ENCODE results near the gene PROKR1.
"Not testable (repeated sequence)": the region's sequence is repeated elsewhere in the genome, so short reads cannot be mapped to it uniquely, and the experiment has no call there.

The PROKR1 gene

GRCh38 chr2:68659081-68659480 is 15.7 kb downstream of the PROKR1 start:
- no peak for DNase-seq

DNA sequence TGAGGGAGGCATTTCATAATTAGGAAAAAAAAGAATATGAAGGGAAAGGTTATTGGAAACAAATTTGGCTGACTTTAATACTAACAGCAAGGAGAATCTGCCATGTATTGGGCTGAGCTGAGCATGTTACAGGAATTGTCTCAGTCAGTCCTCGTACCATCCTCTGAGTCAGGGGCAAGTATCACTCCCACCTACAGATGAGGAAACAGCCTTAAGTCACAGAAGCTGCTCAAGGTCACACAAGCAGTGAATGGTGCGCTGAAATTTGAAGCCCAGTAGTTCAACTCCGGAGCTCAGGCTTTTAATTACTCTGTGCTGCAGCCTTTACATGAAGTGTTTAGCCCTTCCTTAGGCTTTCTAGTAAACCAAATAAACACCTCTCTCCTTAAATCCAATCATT is 17.3 kb downstream of the PROKR1 start:
- no peak for DNase-seq

GRCh38 chr2:68662466-68662865 is 19.1 kb downstream of the PROKR1 start:
- no peak for DNase-seq

- no peak for DNase-seq
Measured at GRCh38 chr2:68663371-68664156, 20.2 kb downstream of the PROKR1 start.

- no peak for DNase-seq
Measured at GRCh38 chr2:68667371-68667770, 24.0 kb downstream of the PROKR1 start.

- no peak for DNase-seq
Measured at GRCh38 chr2:68669651-68670050, 26.3 kb downstream of the PROKR1 start.

DNA sequence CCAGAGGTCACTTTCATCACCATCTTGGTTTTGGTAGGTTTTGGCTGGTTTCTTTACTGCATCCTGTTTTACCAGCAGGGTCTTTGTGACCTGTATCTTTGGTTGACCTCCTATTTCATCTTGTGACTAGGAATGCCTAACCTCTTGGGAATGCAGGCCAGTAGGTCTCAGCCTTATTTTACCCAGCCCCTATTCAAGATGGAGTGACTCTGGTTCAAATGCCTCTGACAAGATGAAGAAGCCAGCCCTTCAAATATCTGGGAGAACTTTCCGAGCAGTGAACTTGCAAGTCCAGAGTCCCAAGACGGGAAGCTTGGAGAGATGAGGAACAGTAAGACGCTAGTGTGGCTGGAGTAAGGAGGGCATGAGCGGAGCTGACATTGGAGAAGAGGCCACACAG is 28.6 kb downstream of the PROKR1 start:
- DNase-seq, result no peak

GRCh38 chr2:68673631-68674030 is 30.3 kb downstream of the PROKR1 start:
- no peak for DNase-seq

DNA sequence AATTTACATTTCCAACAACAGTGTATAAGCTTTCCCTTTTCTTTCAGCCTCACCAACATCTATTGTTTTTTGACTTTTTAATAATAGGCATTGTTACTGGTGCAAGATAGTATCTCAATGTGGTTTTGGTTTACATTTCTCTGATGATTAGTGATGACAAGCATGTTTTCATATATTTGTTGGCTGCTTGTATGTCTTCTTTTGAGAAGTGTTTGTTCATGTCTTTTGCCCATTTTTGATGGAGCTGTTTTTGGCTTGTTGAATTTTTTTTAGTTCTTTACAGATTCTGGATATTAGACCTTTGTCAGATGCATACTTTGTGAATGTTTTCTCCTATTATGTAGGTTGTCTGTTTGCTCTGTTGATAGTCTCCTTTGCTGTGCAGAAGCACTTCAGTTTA is 32.1 kb downstream of the PROKR1 start:
- DNase-seq, result no peak

GRCh38 chr2:68677837-68678236 is 34.5 kb downstream of the PROKR1 start:
- not testable (repeated sequence) for DNase-seq

DNA sequence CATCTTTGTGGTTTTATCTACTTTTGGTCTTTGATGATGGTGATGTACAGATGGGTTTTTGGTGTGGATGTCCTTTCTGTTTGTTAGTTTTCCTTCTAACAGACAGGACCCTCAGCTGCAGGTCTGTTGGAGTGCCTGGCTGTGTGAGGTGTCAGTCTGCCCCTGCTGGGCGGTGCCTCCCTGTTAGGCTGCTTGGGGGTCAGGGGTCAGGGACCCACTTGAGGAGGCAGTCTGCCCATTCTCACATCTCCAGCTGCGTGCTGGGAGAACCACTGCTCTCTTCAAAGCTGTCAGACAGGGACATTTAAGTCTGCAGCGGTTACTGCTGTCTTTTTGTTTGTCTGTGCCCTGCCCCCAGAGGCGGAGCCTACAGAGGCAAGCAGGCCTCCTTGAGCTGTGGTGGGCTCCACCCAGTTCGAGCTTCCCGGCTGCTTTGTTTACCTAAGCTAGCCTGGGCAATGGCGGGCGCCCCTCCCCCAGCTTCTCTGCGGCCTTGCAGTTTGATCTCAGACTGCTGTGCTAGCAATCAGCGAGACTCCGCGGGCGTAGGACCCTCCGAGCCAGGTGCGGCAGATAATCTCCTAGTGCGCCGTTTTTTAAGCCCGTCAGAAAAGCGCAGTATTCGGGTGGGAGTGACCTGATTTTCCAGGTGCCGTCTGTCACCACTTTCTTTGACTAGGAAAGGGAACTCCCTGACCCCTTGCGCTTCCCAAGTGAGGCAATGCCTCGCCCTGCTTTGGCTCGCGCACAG is 36.0 kb downstream of the PROKR1 start:
- DNase-seq, result not testable (repeated sequence)

- not testable (repeated sequence) for DNase-seq
Measured at GRCh38 chr2:68679917-68680267, 36.5 kb downstream of the PROKR1 start.

GRCh38 chr2:68684197-68684596 is 40.8 kb downstream of the PROKR1 start:
- DNase-seq, result no peak

DNA sequence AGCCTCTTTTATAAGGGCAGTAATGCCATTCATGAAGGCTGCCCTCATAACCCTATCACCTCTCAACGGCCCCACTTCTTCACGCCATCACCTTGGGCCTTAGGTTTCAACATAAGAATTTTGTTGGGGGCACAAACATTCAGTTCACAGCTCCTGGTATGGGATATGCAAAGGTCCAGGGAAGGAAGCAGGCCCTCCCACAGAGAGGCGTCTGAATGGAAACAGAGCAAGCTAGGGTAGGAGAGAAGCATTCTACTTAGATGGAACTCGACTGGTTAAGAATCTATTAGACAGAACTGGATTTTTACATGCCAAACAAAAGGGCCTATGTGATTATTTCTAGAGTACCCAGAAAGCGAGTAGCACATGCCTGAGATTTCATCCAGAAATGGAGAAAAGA is 42.8 kb downstream of the PROKR1 start:
- DNase-seq, result no peak

GRCh38 chr2:68687018-68687417 is 43.6 kb downstream of the PROKR1 start:
- DNase-seq, result no peak

DNA sequence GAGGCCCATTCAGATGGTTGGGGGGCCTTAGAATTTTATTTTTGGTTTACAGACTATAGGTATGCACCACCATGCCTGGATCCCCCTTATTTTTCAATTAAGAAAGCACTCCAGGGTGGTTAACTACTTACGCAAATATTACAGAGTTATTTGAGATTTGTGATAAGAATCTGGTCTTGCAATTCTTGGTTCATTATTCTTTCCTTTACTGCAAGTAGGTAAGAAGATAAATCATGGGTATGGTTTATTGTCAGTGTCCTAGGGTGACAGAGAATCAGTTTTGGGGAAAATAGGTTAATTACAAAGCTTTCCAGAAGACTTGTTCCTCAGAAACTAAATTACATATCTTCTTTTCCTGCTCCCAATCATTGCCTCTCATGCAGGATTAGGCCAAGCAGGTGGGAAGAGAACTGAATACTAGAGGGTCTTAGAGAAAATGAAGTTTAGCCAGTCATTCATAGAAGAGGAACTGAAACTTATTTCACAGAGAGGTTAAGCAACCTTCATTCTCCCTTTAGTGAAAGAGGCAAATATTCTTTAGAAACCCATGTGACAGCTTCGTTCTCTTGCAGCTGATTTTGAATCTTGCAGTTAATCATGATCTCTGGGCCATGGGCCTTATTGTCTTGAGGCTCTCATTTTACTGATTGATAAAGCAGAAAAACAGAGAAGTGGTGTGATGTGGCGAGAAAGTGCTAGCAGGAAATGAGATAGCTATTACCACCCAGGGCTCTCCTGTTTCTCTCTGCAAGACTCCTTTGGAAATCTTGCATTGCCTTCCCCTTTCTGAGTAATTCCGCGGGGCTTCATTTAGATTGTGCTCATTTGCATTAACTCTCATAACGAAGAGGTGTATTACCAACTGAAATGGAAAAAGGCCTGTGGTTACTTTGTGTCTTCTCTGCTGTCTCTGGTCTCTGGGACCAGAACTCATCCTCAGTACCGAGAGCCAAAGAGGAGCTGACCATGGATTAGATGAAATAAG is 46.5 kb downstream of the PROKR1 start:
- no peak for DNase-seq

DNA sequence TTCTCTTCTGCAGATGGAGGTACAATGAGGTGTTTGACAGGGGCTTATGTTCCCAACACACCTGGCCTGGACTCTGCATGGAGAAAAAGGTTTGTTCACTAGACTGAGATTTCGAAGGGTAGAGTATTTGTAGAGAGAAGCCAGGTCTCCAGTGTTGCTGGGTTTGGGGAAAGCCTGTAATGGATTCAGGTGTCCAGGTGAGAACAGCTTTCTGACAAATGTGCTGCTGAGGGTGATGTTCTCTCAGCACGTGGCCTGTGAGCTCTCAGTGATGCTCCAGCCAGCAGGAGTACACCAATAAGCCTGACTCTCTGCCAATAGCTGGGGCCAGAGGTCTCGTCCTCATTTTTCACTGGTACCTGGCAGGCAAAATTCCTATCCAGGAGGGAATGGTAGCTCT is 47.5 kb downstream of the PROKR1 start:
- no peak for DNase-seq

- no peak for DNase-seq
Measured at GRCh38 chr2:68692511-68692910, 49.1 kb downstream of the PROKR1 start.

- no peak for DNase-seq
Measured at GRCh38 chr2:68693951-68694350, 50.6 kb downstream of the PROKR1 start.

- no peak for DNase-seq
Measured at GRCh38 chr2:68695971-68696370, 52.6 kb downstream of the PROKR1 start.

- no peak for DNase-seq
Measured at GRCh38 chr2:68696554-68696953, 53.2 kb downstream of the PROKR1 start.

DNA sequence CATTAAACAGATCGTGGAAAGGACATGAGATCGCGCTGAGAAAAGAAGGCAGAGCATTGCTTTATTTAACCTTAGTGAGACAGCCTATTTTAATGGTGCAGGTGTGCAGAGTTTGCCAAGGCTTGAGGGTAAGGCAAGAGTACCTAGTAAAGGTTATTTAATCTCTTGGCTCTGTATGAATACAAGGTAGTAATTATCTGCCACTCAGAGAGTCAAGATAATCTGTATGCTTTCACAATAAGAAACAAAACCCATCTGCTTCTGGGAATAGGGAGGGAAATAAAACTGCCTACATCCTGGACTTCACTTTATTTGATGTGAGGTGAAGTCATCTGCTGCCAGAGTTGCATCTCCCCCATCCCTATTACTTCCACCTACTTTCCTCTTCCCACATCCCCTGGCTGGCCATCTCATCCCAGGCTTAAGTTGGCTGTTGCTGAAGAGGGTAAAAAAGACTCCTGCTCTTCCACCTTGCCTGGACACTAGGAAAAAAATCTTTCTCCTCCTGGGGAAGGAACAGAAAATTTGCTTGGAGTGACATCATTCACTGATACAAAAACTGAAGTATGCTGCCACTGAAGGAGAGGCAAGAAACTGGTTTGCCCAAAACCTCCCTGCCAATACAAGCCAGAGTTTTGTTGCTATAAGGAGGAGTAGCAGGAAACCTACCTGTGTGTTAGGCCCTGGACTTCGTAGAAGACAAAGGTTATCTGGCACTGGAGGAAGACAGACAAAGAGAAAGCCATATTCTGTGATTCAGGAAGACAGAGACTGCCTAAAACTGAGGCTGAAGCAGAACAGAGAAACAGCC is 55.4 kb downstream of the PROKR1 start:
- no peak for DNase-seq
